WTC11 (cell line): ENCODE results near the gene C3orf18. TPM values are rescaled to one million over a fixed set of nuclear protein-coding genes. Genes with fewer than 3 reads are reported as not detected.
A peak's percentile ranks its signal among the peaks of the same experiment; 100 is the strongest.

ENCODE experiments used
- ATAC-seq: fragments of 200-7000 bp; cut with Tn5 transposase; 2 replicates; pipeline ENCODE4 v1.10.0; 2021; ENCODE audit warnings: mild to moderate bottlenecking, moderate library complexity
- CTCF ChIA-PET: fragments of 300-600 bp; sonication (Branson Sonifier 250); formaldehyde crosslinking; loops from one replicate; lab custom pipeline; 2021; ENCODE audit warnings: antibody characterized with exemption; lab: Charles Lee
- POLR2A ChIA-PET: fragments of 350-600 bp; sonication (Branson Sonifier 250); formaldehyde crosslinking; loops from one replicate; lab custom pipeline; 2021; ENCODE audit warnings: antibody characterized with exemption; lab: Charles Lee
- DNase-seq: peaks from one replicate; pipeline ENCODE4 v3.0.0; 2021; ENCODE audit warnings: low spot score
- H3K27ac Mint-ChIP-seq: 2 replicates; pipeline ENCODE4 v1.8.0; 2021; ENCODE audit warnings: mixed read lengths
- H3K27me3 Mint-ChIP-seq: 2 replicates; pipeline ENCODE4 v1.8.0; 2021; ENCODE audit warnings: low read depth, mild to moderate bottlenecking, moderate library complexity, mixed read lengths
- H3K36me3 Mint-ChIP-seq: 2 replicates; pipeline ENCODE4 v1.8.0; 2021; ENCODE audit warnings: mixed read lengths
- H3K4me1 Mint-ChIP-seq: 2 replicates; pipeline ENCODE4 v1.8.0; 2022; ENCODE audit warnings: mixed read lengths
- H3K4me3 Mint-ChIP-seq: 2 replicates; pipeline ENCODE4 v1.8.0; 2021; ENCODE audit warnings: mild to moderate bottlenecking, moderate library complexity, mixed read lengths
- H3K9me3 Mint-ChIP-seq: 2 replicates; pipeline ENCODE4 v1.8.0; 2021; ENCODE audit warnings: mixed read lengths
- ATF2 ChIP-seq: sonication (generic); formaldehyde crosslinking; IDR thresholded peaks from 2 replicates; pipeline ENCODE4 v1.8.1; 2022; ENCODE audit warnings: low read depth, missing genetic modification reagents, borderline replicate concordance
- CREB1 ChIP-seq: sonication (generic); formaldehyde crosslinking; IDR thresholded peaks from 2 replicates; pipeline ENCODE4 v1.8.0; 2023; ENCODE audit warnings: mild to moderate bottlenecking, missing genetic modification reagents
- CTCF ChIP-seq: fragments of 200-600 bp; IDR thresholded peaks from 2 replicates; pipeline ENCODE4 v1.8.0; 2022; ENCODE audit warnings: antibody characterized with exemption
- E2F1 ChIP-seq: sonication (generic); formaldehyde crosslinking; IDR thresholded peaks from 2 replicates; pipeline ENCODE4 v1.8.0; 2022; ENCODE audit warnings: mild to moderate bottlenecking, missing genetic modification reagents
- E2F5 ChIP-seq: sonication (generic); formaldehyde crosslinking; IDR thresholded peaks from 2 replicates; pipeline ENCODE4 v1.8.1; 2022; ENCODE audit warnings: mild to moderate bottlenecking, moderate library complexity, missing genetic modification reagents
- ELF4 ChIP-seq: sonication (generic); formaldehyde crosslinking; IDR thresholded peaks from 2 replicates; pipeline ENCODE4 v1.8.1; 2022; ENCODE audit warnings: low read depth, mild to moderate bottlenecking, moderate library complexity, missing genetic modification reagents
- ETV6 ChIP-seq: sonication (generic); formaldehyde crosslinking; IDR thresholded peaks from 2 replicates; pipeline ENCODE4 v1.8.1; 2022; ENCODE audit warnings: mild to moderate bottlenecking, missing genetic modification reagents
- HMGXB4 ChIP-seq: sonication (generic); formaldehyde crosslinking; IDR thresholded peaks from 2 replicates; pipeline ENCODE4 v1.8.1; 2023; ENCODE audit warnings: mild to moderate bottlenecking, moderate library complexity, missing genetic modification reagents
- JUN ChIP-seq: sonication (generic); formaldehyde crosslinking; IDR thresholded peaks from 2 replicates; pipeline ENCODE4 v1.8.0; 2023; ENCODE audit warnings: mild to moderate bottlenecking, missing genetic modification reagents
- MLX ChIP-seq: sonication (generic); formaldehyde crosslinking; IDR thresholded peaks from 2 replicates; pipeline ENCODE4 v1.8.1; 2023; ENCODE audit warnings: mild to moderate bottlenecking, missing genetic modification reagents, moderate library complexity
- NFATC4 ChIP-seq: fragments of 250-450 bp; sonication (Bioruptor Pico); IDR thresholded peaks from 2 replicates; pipeline ENCODE4 v1.9.0; 2021; ENCODE audit warnings: mild to moderate bottlenecking
- NR3C1 ChIP-seq: sonication (generic); formaldehyde crosslinking; conservative IDR thresholded peaks from 2 replicates; pipeline ENCODE4 v1.8.1; 2023; ENCODE audit warnings: low read depth, mild to moderate bottlenecking, missing genetic modification reagents
- PRDM15 ChIP-seq: sonication (generic); formaldehyde crosslinking; IDR thresholded peaks from 2 replicates; pipeline ENCODE4 v1.8.0; 2022; ENCODE audit warnings: missing genetic modification reagents
- TEAD1 ChIP-seq: sonication (generic); formaldehyde crosslinking; IDR thresholded peaks from 2 replicates; pipeline ENCODE4 v1.8.0; 2022; ENCODE audit warnings: mild to moderate bottlenecking, missing genetic modification reagents
- USF2 ChIP-seq: sonication (generic); formaldehyde crosslinking; IDR thresholded peaks from 2 replicates; pipeline ENCODE4 v1.8.1; 2023; ENCODE audit warnings: mild to moderate bottlenecking, missing genetic modification reagents, moderate library complexity
- ZNF232 ChIP-seq: sonication (generic); formaldehyde crosslinking; IDR thresholded peaks from 2 replicates; pipeline ENCODE4 v1.8.0; 2022; ENCODE audit warnings: mild to moderate bottlenecking, missing genetic modification reagents
- ZNF423 ChIP-seq: fragments of 250-450 bp; sonication (Bioruptor Pico); IDR thresholded peaks from 2 replicates; pipeline ENCODE4 v2.1.2; 2022; ENCODE audit warnings: mild to moderate bottlenecking, moderate library complexity
- total RNA-seq: library from RNA; stranded (reverse); gene quantifications from 3 replicates; pipeline ENCODE4 v1.2.3, GENCODE V29; 2021

Gene C3orf18
- total RNA-seq, 1 experiment from 2014 or later = 12.1 TPM

GRCh38 chr3:50616770-50617095, 49.2 kb upstream of the C3orf18 start (continued):
- TF ChIP-seq NFATC4 (CRISPR knock-in tag) = no peak
- no peak for TF ChIP-seq MLX (CRISPR knock-in tag)

GRCh38 chr3:50616003-50616769, 48.6 kb upstream of the C3orf18 start:
- Mint-ChIP-seq H3K4me1 (peaks cover 28% of the 10 kb centered on the region), H3K4me3 (peak overlapping the region; percentile 70), H3K27ac (peak overlapping the region; percentile 34; the same call in 1 of the 2 replicates), H3K36me3 (no peaks in the 10 kb centered on the region), H3K9me3 (no peaks in the 10 kb centered on the region), H3K27me3 (peaks cover 33% of the 10 kb centered on the region)
- ChIA-PET CTCF (interaction anchor here (0.6 to 10.1 kb wide), 60 partner anchors 11 to 883 kb away, joined by 3 to 202 read pairs (median 5); partner anchors contain the start of genes C3orf18, DCAF1, DOCK3 and HEMK1), POLR2A (interaction anchor here (0.9 to 1.2 kb wide), 3 partner anchors 33 to 773 kb away, joined by 3 to 8 read pairs (median 5); no protein-coding TSS in a partner anchor)
- TF ChIP-seq JUN (CRISPR knock-in tag) = 0 out of 2 replicates have a peak, but pooled peaks have one; percentile 42
- TF ChIP-seq ATF2 = no peak
- TF ChIP-seq ELF4 (CRISPR knock-in tag) = no peak
- no peak for TF ChIP-seq HMGXB4 (CRISPR knock-in tag)
- TF ChIP-seq CREB1 (CRISPR knock-in tag) = no peak
- TF ChIP-seq E2F1 (CRISPR knock-in tag) = no peak
- no peak for TF ChIP-seq TEAD1 (CRISPR knock-in tag)
- no peak for TF ChIP-seq USF2 (CRISPR knock-in tag)
- TF ChIP-seq PRDM15 (CRISPR knock-in tag) = 0 out of 2 replicates have a peak, but pooled peaks have one; percentile 31
- 0 out of 2 replicates have a peak, but pooled peaks have one; percentile 32 for TF ChIP-seq ETV6 (CRISPR knock-in tag)
- TF ChIP-seq NR3C1 (CRISPR knock-in tag) = no peak
- peak; percentile 0; the same call in 1 of the 2 replicates for TF ChIP-seq E2F5 (CRISPR knock-in tag)
- TF ChIP-seq ZNF232 (CRISPR knock-in tag) = no peak
- TF ChIP-seq CTCF = peak; percentile 91
- no peak for TF ChIP-seq ZNF423 (CRISPR knock-in tag)
- ATAC-seq (peak; percentile 38), DNase-seq (peak; percentile 91)
